Amniotic epithelial cell (primary cell): ENCODE results near the gene APMAP.
"Not testable (repeated sequence)": the region's sequence is repeated elsewhere in the genome, so short reads cannot be mapped to it uniquely, and the experiment has no call there.

Source experiments
- DNase-seq: peaks from one replicate; pipeline ENCODE4 v3.0.0-alpha.2; 2010; ENCODE audit warnings: low read depth

APMAP gene

DNA sequence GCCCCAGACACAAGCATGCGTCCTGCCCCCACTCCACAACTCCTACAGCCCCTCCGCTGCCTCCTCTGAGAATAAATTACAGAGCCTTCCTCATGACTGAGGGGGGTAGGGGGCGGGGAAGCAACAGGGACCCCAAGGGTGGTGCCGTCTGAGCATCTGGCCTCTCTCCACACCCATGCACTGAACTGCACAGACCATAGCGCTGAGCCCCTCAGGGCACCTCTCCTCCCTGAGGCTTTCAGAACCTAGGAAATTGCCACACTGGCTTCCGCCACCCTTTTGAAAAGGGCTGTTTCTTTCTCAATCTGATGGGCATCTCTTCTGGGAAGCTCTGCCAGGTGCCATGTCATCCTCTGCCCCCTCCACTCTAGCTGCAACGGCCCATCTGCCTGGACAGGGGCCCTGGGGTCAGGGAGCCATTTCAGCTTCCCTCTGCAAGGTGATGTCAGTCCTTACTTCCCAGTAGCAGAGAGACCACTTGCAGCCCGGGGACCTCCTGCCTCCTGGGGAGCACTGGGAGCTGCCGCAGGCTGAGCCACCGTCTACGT lies 40.9 kb downstream of the APMAP start:
- DNase-seq: no peak

- no peak for DNase-seq
These were observed 41.6 kb downstream of the APMAP start for GRCh38 chr20:24950836-24951525.

- DNase-seq: no peak
These were observed 42.3 kb downstream of the APMAP start for GRCh38 chr20:24950128-24950835.

DNA sequence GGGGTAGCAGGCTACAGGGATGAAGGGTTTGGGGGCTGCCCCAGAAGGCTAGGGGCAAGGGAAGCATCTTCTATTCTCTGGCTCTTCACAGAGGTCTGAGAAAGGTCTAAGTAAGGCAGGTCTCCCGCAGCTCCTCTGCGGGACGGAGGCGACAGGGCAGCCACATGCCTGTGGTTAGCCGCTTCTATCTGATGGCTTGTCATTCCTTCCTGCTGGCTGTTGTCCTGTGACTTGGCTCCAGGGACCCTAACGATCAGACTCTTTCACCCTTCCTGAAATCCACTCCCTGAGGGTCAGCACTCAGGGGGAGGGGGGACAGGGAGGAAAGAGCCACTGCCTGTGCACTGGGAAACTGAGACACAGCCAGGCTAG lies 42.8 kb downstream of the APMAP start:
- no peak for DNase-seq

- DNase-seq: no peak
These were observed 43.4 kb downstream of the APMAP start, which contains the start of gene CST7 for GRCh38 chr20:24948939-24949679. CST7 (plus strand) TSS chr20:24949269; CDS start chr20:24949506, 237 bp downstream.

DNA sequence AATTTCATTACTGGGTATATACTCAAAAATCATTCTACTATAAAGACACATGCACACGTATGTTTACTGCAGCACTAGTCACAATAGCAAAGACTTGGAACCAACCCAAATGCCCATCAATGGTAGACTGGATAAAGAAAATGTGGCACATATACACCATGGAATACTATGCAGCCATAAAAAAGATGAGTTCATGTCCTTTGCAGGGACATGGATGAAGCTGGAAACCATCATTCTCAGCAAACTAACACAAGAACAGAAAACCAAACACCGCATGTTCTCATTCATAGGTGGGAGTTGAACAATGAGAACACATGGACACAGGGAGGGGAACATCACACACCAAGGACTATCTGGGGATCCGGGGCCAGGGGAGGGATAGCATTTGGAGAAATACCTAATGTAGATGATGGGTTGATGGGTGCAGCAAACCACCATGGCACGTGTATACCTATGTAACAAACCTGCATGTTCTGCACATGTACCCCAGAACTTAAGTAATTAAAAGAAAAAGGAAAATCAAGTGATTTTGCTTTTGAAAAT lies 44.1 kb downstream of the APMAP start:
- not testable (repeated sequence) for DNase-seq

GRCh38 chr20:24946376-24946775 lies 46.2 kb downstream of the APMAP start:
- not testable (repeated sequence) for DNase-seq

DNA sequence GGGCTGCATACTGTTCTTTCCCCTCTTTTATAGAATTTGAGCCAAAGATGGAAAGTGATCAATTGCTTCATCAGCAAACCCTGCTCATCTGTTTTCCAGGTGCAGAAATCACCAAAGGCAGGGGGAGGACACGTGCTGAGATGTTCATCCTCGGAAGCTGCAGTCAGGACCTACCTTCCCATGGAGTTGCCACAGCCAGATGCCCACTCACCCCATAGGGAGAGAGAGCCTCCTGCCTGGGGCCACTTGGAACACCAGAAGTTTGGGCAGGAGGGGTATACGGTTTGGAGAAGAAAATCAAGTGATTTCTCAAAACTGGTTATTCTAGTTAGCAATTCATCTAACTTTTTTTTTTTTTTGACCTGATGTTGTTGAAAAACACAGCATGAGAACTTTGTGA lies 48.8 kb downstream of the APMAP start:
- DNase-seq: no peak

- no peak for DNase-seq
These were observed 49.4 kb downstream of the APMAP start for GRCh38 chr20:24943196-24943595.

DNA sequence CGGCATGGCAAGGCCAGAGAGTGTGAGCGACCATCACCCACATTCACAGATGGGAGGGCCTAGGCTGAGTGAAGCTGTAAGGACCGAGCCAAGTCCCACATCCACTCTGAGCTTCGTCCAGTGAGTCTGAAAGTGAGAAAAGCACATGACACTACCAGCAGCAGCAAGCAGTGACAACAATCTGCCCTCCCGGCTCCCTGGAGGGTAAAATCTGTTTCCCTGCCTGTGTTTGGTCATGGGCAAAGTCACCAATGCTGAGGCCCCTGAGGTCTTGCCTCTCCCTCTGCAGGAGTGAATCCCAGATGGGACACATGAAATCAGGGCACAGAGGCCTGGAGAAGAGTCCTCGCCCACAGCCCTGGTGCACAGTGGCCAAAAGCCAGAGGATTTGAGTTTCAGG lies 49.9 kb downstream of the APMAP start:
- no peak for DNase-seq

DNA sequence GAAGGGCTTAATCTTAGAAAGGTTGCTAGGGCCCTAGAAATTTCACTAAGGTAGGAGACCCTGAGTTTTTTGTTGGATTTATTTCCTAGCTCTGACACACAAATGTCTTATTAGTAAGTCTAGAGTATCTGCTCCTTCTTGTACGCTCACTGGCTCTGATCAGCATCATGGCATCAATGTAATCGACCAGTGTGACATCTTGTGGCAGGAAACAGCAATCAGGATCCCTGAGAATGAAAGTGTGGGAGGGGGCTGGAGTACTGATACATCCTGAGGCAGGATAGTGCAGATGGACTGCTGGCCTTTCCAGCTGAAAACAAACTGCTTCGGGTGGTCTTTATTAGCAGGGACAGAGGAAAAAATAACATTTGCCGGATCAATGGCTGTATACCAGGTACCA lies 53.5 kb downstream of the APMAP start:
- DNase-seq: no peak

DNA sequence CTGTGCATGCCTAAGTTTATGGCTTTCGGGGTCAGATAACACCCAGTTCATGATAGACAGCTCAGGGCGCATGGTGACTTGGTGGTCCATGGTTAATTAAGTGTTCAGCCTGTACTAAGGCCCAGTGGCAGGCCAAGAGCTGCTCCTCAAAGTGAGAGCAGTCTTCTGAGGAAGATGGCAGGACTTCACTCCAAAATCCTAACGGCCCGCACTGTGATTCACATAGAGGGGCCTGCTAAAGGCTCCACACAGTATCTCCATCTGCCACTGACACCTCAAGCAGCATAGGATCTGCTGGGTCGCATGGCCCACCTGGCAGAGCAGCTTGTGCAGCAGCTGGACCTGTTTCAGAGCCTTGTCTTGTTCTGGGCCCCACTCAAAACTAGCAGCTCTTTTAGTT lies 54.1 kb downstream of the APMAP start:
- DNase-seq: no peak

- DNase-seq: no peak
These were observed 55.0 kb downstream of the APMAP start for GRCh38 chr20:24937579-24937978.

- no peak for DNase-seq
These were observed 55.8 kb downstream of the APMAP start for GRCh38 chr20:24936526-24937407.

GRCh38 chr20:24935766-24936525 lies 56.6 kb downstream of the APMAP start:
- no peak for DNase-seq

GRCh38 chr20:24935140-24935539 lies 57.4 kb downstream of the APMAP start:
- DNase-seq: no peak

- no peak for DNase-seq
These were observed 57.8 kb downstream of the APMAP start for GRCh38 chr20:24934716-24935115.

DNA sequence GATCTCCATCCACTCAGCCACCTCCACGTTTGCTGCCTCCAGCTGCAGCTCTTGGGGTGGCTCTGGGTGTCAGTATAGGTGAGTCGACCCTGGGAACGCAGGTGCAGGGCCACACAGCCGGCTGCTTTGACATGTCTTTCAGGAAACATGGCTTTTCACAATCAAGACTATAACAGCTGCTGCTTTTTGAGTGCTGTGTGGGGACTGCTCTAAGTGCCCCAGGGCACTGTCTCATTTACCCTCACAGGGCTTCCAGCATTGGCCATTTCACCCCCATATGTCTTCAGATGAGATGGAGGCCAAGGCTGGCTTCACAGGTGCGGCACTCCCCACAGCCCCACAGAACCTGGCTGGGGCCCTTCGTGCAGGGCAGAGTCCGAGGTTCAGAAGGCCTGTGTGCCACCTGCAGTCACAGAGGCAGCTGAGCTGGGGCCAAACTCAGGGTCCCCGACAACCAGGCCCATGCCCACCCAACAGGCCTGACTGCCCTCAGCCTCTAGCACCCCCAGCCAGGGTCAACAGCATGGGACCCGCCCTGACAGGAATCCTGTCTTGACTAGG lies 58.4 kb downstream of the APMAP start:
- no peak for DNase-seq

DNA sequence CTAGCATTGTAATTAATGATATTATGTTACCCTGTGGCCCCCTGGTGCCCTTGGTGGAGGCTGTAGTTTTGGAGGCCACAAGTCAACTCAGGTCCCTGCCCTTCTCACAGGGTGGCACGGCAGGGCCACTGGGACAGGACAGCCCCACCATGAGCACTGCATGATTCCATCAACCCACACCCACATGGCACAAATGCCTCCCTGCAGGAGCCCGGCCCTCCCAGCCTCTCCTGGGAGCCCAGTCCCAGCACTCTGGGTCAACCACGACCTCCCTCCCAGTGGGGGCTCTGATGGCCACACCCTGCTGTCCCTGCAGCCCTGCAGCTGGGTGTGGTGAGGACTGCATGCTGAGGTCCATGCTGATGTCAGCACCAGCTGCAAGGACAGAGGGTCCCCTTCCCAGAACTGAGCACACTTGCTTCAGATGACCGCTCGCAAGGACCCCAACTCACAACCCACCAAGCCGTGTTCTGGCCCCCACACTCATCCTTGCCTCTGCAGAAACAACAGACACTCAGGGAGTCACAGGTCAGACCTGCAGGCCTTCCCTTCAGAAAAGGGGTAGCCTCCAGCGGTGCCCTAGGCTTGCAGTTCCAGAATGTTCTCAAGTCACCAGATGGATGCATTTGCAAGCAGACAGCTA lies 59.2 kb downstream of the APMAP start:
- no peak for DNase-seq

GRCh38 chr20:24931893-24932292 lies 60.7 kb downstream of the APMAP start:
- not testable (repeated sequence) for DNase-seq
